Keratinocyte (primary cell): ENCODE results near the gene NPTXR. TPM values are rescaled to one million over a fixed set of nuclear protein-coding genes. Genes with fewer than 3 reads are reported as not detected.

Source experiments
- DNase-seq: peaks from one replicate; pipeline ENCODE4 v3.0.0-alpha.2; 2011; ENCODE audit warnings: low read depth, missing footprints, low spot score
- FAIRE-seq: peaks from 2 replicates; lab custom pipeline; 2011; peaks lifted over from hg19 to GRCh38; lab: Jason Lieb, UNC
- H2AFZ ChIP-seq: 2 replicates; pipeline ENCODE4 v1.6.0; 2012; ENCODE audit warnings: low read length, control low read depth, inconsistent platforms; ENCODE audit not compliant: control insufficient read depth
- H3K27ac ChIP-seq: 2 replicates; pipeline ENCODE4 v1.5.1; 2011; ENCODE audit warnings: low read length; ENCODE audit not compliant: control insufficient read depth, insufficient read depth
- H3K27me3 ChIP-seq: 3 replicates; pipeline ENCODE4 v1.6.0; 2011; ENCODE audit warnings: low read length; ENCODE audit not compliant: control insufficient read depth, insufficient read depth; ENCODE audit errors: extremely low read depth
- H3K36me3 ChIP-seq, 2 experiments: 2 replicates in 1 of 2; 3 replicates in 1 of 2; pipeline ENCODE4 v1.5.1; 2011; ENCODE audit warnings: low read length in 2 of 2, mild to moderate bottlenecking in 1 of 2; ENCODE audit not compliant: control insufficient read depth in 2 of 2, insufficient read depth in 2 of 2; ENCODE audit errors: extremely low read depth in 1 of 2
- H3K4me1 ChIP-seq: 3 replicates; pipeline ENCODE4 v1.5.1; 2011; ENCODE audit warnings: low read length; ENCODE audit not compliant: control insufficient read depth, insufficient read depth; ENCODE audit errors: extremely low read depth
- H3K4me2 ChIP-seq: 3 replicates; pipeline ENCODE4 v1.6.0; 2011; ENCODE audit warnings: low read depth, low read length; ENCODE audit not compliant: control insufficient read depth, insufficient read depth; ENCODE audit errors: extremely low read depth
- H3K4me3 ChIP-seq, 3 experiments: fragments of 200-600 bp in 1 of 3; sonication (generic) in 1 of 3; 2 replicates in 2 of 3; 3 replicates in 1 of 3; pipeline ENCODE4 v1.5.1; 2011 to 2016; ENCODE audit warnings: low read length in 3 of 3, mild to moderate bottlenecking in 3 of 3, control low read depth in 2 of 3, inconsistent platforms in 1 of 3, low read depth in 1 of 3, mixed read lengths in 1 of 3, mixed run types in 1 of 3, moderate library complexity in 1 of 3; ENCODE audit not compliant: control insufficient read depth in 2 of 3, insufficient read depth in 2 of 3; ENCODE audit errors: extremely low read depth in 1 of 3
- H3K79me2 ChIP-seq: 2 replicates; pipeline ENCODE4 v1.6.0; 2012; ENCODE audit warnings: low read length; ENCODE audit not compliant: control insufficient read depth, insufficient read depth
- H3K9ac ChIP-seq: 3 replicates; pipeline ENCODE4 v1.6.0; 2011; ENCODE audit warnings: low read length; ENCODE audit not compliant: control insufficient read depth, insufficient read depth; ENCODE audit errors: extremely low read depth
- H3K9me1 ChIP-seq: 3 replicates; pipeline ENCODE4 v1.6.0; 2011; ENCODE audit warnings: low read length; ENCODE audit not compliant: control insufficient read depth, insufficient read depth; ENCODE audit errors: extremely low read depth
- H3K9me3 ChIP-seq: 2 replicates; pipeline ENCODE4 v1.5.1; 2012; ENCODE audit warnings: low read depth, low read length; ENCODE audit not compliant: control insufficient read depth
- H4K20me1 ChIP-seq: 3 replicates; pipeline ENCODE4 v1.6.0; 2011; ENCODE audit warnings: low read length; ENCODE audit not compliant: control insufficient read depth, insufficient read depth; ENCODE audit errors: extremely low read depth
- CTCF ChIP-seq, 3 experiments: IDR thresholded peaks in 1 of 3; conservative IDR thresholded peaks in 1 of 3; optimal IDR thresholded peaks in 1 of 3; 2 replicates in 2 of 3; 3 replicates in 1 of 3; pipeline versions ENCODE3 to v1.5.1; 2011; ENCODE audit warnings: low read length in 3 of 3, mild to moderate bottlenecking in 3 of 3, moderate library complexity in 2 of 3, control low read depth in 1 of 3, inconsistent platforms in 1 of 3; ENCODE audit not compliant: insufficient read depth in 2 of 3; ENCODE audit errors: extremely low read depth in 1 of 3
- EZH2 ChIP-seq: IDR thresholded peaks from one replicate; pipeline ENCODE4 v1.6.1; 2012; ENCODE audit warnings: inconsistent platforms, mild to moderate bottlenecking, low read length, moderate library complexity
- dilution Hi-C: fragments of 300-500 bp; cut with MboI; formaldehyde crosslinking; loops from one replicate; pipeline ENCODE4 v1.7.0; 2020; ENCODE audit warnings: low sequenced_read_pairs; ENCODE audit not compliant: extremely low pct_ligation_motif_present
- polyA plus RNA-seq, 5 experiments: library from polyadenylated mRNA; depleted of rRNA in 3 of 5; stranded (reverse) in 3 of 5; stranded (forward) in 1 of 5; unstranded in 1 of 5; fragments of >200 nt; gene quantifications; 1 replicate in 1 of 5; 2 replicates in 3 of 5; 3 replicates in 1 of 5; pipeline versions ENCODE4 v1.2.1 to v1.2.3, GENCODE V29; 2011 to 2012; ENCODE audit warnings: missing spikeins in 2 of 5, low read depth in 1 of 5, low replicate concordance in 1 of 5

NPTXR gene
- polyA plus RNA-seq, 1 donor (not counting 4 experiments of a cell fraction or from before 2014, with no cell fraction given) = 0.03 TPM

- no peak overlapping the region for H3K27ac ChIP-seq
- no peak for TF ChIP-seq EZH2
- no peak for TF ChIP-seq CTCF (optimal IDR thresholded peaks at IDR 0.05 in 1 of 3, IDR thresholded peaks at IDR 0.05 in 1 of 3, conservative IDR thresholded peaks at IDR 0.05 in 1 of 3; ENCODE audit: extremely low read depth in 1 of 3, insufficient read depth in 2 of 3, low read length in 3 of 3)
- FAIRE-seq = no peak
- H3K27me3 ChIP-seq = no peaks in the 10 kb centered on the region
- no peak overlapping the region for H3K4me3 ChIP-seq
- no peak overlapping the region for H2AFZ ChIP-seq
- no peak overlapping the region for H3K9ac ChIP-seq
- no peak overlapping the region for H3K4me2 ChIP-seq
- dilution Hi-C loops = no loop called here
- H3K79me2 ChIP-seq = no peaks in the 10 kb centered on the region
- H3K9me3 ChIP-seq = no peaks in the 10 kb centered on the region
- DNase-seq = no peak
- H3K4me1 ChIP-seq = peaks cover 14% of the 10 kb centered on the region
- peaks cover 0 to 4% of the 10 kb centered on the region in 2 experiments for H3K36me3 ChIP-seq
- H4K20me1 ChIP-seq = no peaks in the 10 kb centered on the region
- H3K9me1 ChIP-seq = no peaks in the 10 kb centered on the region
Measured at GRCh38 chr22:38789606-38790005, 54.2 kb downstream of the NPTXR start.

- Histone ChIP-seq H3K9ac (no peak overlapping the region), H2AFZ (no peak overlapping the region), H3K27me3 (no peaks in the 10 kb centered on the region), H3K9me3 (no peaks in the 10 kb centered on the region), H3K4me2 (no peak overlapping the region), H3K9me1 (no peaks in the 10 kb centered on the region), H3K36me3 (peaks cover 0 to 4% of the 10 kb centered on the region in 2 experiments), H3K4me1 (peaks cover 10% of the 10 kb centered on the region), H3K4me3 (no peak overlapping the region), H3K79me2 (no peaks in the 10 kb centered on the region), H3K27ac (no peak overlapping the region), H4K20me1 (no peaks in the 10 kb centered on the region)
- dilution Hi-C loops = no loop called here
- DNase-seq (no peak), FAIRE-seq (no peak)
- TF ChIP-seq CTCF (optimal IDR thresholded peaks at IDR 0.05 in 1 of 3, IDR thresholded peaks at IDR 0.05 in 1 of 3, conservative IDR thresholded peaks at IDR 0.05 in 1 of 3; ENCODE audit: extremely low read depth in 1 of 3, insufficient read depth in 2 of 3, low read length in 3 of 3) (no peak), EZH2 (no peak)
Measured at GRCh38 chr22:38788846-38789245, 55.0 kb downstream of the NPTXR start.
